Hypothalamus (tissue), 51 donors: ENCODE data around the gene KCNH3.
"Not testable (repeated sequence)": the region's sequence is repeated elsewhere in the genome, so short reads cannot be mapped to it uniquely, and the experiment has no call there.

ENCODE experiments used
- DNase-seq, 51 donors: peaks; one replicate each; lab custom pipeline; 2025; lab: John Stamatoyannopoulos, UW

The KCNH3 gene, protein sequence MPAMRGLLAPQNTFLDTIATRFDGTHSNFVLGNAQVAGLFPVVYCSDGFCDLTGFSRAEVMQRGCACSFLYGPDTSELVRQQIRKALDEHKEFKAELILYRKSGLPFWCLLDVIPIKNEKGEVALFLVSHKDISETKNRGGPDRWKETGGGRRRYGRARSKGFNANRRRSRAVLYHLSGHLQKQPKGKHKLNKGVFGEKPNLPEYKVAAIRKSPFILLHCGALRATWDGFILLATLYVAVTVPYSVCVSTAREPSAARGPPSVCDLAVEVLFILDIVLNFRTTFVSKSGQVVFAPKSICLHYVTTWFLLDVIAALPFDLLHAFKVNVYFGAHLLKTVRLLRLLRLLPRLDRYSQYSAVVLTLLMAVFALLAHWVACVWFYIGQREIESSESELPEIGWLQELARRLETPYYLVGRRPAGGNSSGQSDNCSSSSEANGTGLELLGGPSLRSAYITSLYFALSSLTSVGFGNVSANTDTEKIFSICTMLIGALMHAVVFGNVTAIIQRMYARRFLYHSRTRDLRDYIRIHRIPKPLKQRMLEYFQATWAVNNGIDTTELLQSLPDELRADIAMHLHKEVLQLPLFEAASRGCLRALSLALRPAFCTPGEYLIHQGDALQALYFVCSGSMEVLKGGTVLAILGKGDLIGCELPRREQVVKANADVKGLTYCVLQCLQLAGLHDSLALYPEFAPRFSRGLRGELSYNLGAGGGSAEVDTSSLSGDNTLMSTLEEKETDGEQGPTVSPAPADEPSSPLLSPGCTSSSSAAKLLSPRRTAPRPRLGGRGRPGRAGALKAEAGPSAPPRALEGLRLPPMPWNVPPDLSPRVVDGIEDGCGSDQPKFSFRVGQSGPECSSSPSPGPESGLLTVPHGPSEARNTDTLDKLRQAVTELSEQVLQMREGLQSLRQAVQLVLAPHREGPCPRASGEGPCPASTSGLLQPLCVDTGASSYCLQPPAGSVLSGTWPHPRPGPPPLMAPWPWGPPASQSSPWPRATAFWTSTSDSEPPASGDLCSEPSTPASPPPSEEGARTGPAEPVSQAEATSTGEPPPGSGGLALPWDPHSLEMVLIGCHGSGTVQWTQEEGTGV

DNA sequence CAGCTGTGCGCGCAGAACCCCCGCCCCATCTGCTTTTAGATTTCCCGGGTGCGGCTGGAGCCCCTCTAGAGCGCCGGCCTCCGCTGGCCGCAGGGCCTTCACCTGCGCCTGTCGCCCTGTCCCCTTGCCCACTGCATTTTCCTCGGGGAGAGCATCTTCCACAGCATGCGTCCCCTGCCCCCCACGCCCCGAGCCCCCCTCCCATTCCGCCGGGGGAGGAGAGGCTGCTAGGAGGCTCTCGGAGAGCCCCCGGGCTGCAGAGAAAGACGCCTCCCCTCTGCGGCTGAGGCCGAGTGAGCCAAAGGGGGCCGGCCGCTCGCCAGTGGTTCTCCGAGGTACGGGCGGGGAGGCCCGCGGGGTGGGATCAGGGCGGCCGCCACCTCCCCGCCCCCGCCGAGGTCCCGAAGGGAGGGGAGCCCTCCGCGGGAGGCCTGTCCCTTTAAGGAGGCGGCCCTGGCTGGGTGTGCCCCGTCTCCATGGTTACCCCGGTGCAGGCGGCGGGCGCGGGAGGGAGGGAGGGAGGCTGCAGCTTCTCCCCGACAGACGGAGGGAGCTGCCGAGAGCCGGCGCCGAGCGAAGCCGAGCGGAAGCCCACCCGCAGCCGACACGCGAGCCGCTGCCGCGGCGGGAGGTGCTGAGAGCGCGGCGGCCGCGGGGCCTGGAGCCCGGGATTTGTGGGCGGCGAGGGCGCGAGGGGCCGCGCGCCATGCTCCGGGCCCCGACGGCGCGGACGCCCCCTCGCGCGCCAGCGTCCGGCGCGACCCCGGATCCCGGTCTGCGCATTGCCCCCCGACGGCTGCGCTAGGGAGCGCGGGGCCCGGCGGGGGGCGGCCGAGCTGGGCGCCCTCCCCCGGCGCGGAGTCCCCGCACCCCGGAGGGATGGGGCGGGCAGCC, at the start of gene KCNH3:
TSS of gene KCNH3 (plus strand) at position 521 of the 894 bp plus-strand sequence. CDS start 387 bp downstream, outside the sequence.
- peak in 37 of 51 donors; percentile 19 to 84 (median 60) for DNase-seq

DNA sequence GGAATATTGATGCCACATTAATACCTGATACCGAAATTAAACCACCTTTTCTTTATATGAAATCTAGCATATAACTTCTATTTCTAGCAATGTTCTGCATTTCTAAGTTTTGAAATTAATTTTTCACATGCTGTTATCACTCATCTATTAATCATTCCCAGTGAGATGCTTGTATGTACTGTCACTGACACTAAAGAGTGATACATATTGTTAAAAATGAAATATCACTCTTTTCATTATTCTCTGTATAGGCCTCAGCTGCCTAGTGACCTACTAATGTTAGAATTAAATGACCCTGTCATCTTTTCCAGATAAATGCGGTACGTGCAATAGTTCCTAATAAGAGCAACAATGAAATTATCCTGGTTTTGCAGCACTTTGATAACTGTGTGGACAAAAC, 49.7 kb upstream of the KCNH3 start:
- DNase-seq: no peak

DNA sequence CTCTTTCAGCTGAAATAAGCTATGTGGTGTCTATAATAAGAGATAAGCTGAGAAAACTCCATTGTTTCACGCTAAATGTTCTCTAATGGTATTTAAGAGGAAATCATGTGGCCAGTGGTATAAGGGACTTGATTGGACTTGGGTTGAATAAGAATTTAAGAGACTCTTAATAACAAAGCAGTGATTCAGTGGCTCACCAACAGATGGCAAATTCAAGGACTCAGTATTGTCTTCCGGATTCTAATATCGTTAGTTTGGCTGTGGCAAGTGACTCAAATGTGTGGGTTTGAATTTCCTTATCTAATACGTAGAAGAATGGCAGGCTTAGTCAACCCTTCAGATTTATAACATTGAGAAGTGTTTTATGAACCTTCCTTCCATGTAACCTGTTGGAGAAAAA, 49.1 kb upstream of the KCNH3 start:
- no peak for DNase-seq

DNA sequence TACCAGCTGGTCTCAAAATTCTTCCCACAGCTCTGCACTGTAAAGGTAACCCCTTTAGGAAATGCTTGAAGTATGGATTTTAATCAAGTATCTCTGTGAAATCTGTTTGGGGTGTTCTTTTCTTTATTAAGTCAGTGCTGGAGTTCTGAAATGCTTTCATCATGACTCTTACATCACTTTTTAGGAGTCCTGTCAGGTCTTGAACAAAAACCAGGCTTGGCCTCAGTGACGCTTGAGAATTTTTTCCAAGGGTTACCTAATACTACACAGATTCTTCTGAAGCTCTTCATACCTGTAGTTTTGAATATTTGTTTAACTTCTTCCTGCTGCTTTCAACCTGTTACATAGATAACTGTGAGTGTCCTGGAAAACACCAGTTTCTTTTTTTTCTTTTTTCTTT, 47.0 kb upstream of the KCNH3 start:
- no peak for DNase-seq

DNA sequence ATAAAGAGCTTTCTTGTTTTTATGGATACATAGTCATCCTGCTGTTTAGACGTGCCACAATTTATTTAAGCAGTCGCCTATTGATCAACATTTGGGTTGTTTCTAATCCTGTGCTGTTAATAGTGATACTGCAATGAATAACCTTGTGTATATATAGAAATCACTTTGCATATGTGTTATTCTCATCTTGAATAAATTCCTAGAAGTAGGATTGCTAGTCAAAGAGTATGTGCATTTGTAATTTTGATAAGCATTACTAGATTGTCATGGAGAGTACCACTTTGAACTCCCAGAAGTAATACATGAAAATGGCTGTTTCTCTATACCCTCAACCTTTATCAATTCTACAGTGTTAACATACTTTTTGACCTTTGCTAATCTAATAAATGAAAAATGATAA, 44.9 kb upstream of the KCNH3 start:
- DNase-seq: no peak

DNA sequence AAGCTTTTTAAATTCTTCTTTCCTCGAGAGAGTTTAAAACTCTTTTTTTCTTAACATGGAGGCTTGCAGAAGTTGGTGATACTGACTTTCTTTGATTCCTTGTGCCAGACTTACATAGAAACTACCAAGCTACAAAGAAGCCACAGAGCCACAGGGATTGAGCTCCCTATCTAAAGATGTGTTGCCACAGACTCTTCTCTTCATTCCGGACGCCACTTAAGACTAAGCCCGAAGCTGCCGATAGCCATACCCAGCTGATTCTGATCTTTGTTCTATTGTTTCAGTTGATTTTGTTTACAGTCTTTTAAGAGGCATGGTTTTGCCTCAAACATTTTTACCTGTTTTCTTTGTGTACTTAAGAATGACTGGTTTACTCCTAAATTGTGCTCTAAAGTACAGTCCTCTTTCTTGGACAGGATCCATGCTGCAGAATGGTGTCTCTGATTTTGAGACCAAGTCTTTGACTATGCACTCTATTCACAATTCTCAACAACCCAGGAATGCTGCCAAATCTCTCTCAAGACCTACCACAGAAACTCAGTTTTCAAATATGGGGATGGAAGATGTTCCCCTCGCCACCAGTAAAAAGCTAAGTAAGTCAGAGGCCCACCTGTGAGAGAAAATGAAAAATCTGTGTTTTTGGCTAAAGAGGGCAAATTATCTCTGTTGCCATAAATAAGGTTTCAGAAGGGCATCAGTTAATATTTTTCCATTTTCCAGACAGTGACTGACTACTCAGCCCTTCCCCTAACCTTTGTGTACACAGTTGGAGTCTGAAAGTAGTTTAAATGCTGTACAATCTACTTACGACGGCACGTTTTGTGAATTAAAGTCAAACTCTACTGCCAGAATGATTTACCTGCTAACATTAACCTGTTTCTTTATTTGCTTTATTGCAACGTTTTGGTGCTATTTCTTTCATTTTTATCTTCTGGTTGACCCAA, 42.1 kb upstream of the KCNH3 start:
- DNase-seq: peak in 2 of 51 donors; percentile 3 to 4

DNA sequence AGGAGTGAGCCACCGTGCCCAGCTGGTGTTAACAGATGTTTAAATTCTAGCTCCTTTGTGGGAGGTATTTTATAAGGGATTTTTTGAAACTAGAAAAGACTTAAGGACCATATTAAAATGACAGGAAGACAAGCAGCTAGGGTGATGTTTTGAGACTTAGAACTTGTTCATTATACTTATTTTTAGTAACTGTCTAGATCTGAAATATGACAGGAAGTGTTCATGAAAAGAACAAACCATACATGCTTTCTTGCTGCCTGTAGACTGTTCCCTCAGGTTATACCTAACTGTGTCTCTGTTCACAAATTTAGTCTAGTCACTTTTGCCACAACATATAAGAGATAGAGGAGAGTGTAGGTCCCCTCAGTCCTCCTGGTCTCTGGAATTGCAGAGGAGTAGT, 36.9 kb upstream of the KCNH3 start:
- no peak for DNase-seq

DNA sequence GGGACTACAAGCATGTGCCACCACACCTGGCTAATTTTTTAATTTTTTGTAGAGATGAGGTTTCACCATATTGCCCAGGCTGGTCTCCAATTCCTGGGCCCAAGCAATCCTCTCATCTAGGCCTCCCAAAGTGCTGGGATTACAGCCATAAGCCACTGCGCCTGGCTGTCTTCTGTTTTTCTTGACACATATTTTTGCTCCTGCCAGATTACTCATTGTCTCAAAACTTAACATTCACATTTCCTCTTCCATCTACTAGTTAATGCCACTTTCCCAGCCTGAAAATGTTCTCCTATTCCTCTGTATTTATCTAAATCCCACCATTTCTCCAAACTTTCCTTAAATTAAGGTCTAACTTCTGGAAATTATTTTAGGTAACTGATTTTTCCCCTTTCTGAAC, 36.2 kb upstream of the KCNH3 start:
- no peak for DNase-seq

DNA sequence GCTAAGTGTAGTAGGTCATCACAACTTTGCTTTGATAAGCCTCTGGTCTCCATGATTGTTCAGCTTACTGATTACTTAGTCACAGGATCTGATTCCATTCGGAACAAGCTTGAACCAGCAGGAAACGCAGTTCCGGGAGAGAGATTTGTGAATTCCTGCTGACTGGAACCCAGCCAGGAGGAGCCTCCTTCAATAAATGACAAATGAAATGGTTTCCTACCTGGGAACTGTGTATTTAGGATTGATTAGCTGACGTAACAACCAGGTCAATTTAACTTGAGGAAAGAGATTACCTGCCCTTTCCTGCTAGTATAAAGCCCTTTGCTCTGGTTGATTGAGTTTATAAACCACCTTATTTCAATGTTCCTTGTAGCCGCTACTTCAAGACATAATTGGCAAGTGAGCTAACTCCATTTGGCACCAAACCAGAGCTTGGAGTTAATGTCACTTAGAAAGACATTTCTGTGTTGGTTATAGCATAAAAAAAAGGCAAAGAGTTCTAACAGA, 35.1 kb upstream of the KCNH3 start:
- no peak for DNase-seq

DNA sequence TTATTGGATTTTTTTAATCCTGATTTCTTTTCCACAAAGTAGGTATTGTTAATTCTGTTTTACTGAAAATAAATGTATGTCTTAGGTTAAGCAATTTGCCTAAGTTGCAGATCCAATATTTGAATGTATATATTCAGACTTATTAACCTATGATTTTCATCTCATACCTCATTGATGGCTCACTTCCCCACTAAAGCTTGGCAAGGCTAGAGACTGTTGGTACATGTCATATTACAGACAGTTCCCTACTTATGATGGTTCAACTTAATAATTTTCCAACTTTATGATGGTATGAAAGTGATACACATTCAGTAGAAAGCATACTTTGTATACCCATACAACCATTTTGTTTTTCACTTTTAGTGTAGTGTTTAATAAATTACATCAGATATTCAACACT, 33.2 kb upstream of the KCNH3 start:
- DNase-seq: no peak

DNA sequence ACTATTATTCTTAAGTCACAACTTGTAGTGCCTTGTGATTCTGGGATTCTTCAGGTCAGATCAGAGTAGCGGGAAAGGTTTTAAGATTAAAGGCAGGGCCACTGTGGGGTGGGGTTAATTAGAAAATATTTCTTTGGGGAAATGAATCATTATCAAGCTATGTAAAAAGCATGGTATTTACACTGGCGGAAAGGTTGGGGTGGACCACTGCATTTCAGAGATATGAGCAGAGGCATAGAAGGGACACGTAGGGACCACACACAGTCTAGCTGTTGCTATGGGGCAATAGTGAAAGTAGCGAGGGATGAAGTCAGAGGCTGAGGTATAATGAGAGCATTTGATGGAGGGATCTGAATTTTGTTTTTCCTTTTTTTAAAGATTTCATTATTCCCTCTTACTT, 31.7 kb upstream of the KCNH3 start:
- no peak for DNase-seq

DNA sequence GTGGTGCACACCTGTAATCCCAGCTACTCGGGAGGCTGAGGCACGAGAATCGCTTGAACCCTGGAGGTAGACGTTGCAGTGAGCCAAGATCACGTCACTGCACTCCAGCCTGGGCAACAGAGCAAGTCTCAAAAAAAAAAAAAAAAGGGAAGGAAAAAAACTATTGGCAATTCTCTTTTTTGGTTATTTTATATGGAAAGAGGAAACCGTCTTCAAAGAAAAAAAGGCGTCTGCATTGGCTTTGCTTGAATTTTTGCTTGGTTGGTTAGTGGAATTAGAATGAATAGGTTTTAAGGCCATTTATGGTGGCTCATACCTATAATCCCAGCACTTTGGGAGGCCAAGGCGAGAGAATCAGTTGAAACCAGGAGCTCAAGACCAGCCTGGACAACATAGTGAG, 29.1 kb upstream of the KCNH3 start:
- DNase-seq: not testable (repeated sequence)

DNA sequence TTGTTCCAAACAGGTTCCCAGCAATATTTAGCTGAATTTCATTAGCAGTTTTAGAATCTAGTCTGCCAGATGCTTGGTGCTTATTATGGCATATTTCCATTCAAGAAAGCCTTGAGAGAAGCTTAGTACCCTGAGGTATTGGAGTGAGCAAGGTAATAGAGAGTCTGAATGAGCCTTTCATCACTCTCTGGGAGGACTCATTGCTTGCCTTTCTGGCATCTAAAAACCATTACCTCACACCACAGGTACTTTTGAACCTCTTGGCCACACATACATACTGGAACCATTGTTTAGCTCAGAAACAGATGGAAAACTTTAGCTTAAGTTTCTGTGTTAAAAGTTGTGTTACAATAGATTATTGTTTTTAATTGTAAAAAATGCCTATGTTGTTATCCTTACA, 27.4 kb upstream of the KCNH3 start:
- DNase-seq: no peak

DNA sequence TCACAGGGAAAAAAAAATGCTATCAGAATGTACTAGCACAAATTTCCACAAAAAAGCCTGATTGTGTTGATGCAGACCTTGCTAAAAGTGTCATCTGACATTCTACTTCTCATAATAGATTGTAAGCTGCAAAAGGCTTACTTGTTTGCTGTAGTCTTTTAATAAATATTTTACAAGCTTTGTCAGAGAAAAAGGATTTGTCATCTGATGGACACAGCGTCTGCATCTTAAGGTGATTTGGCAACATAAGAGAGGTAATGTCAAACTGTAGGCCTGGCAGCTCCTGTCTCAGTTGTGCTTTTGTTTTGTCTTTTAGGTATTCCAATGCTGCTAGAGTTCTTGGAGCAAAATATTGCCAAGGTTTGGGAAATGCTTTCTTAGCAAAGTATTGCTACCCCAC, 26.3 kb upstream of the KCNH3 start:
- no peak for DNase-seq

DNA sequence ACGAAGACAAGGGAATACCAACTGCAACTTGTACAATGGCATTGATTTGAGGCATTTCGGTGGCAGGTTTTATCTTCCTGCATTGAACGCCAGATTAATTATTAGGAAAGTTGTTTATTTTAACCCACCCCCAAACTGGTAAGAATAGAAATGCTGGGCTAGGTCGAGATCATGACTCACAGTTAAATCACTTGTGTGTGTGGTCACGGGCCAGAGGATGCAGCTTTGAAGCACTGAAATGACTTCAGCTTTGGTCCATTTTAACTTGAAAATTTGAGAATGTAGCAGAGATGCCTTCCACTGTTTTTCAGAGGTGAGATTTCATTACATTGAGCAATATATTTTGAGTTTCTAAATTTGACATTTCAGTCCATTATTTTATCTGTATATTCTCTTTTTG, 23.6 kb upstream of the KCNH3 start:
- no peak for DNase-seq

DNA sequence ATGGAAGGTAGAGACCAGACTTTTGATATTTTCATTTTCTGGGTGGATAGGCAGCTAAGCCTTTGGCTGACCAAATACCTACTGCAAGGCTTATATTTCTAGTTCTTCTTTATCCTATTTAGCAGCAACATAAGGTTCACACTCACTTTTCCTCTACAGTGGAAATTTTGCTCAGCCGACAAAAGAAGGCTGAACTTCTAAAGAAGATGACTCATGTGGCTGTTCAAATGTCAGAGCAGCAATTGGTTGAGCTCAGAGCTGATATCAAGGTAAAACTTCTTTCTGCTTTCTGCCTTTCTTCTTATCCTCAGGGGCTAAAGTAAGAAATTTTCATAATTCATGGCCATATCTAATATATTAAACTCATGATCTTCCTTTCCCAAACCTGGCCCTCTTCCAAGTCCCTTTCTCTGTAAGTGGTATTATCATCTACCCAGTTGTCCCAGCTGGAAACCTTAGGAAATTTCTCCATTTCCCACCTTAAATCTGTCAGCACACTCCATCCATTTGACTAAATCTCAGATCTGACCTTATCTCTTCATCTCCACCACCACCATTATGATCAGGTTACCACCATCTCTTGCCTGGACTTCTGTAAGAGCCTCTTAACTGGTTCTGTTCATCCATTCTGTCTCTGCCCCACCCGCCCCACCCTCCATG, 19.8 kb upstream of the KCNH3 start:
- no peak for DNase-seq

DNA sequence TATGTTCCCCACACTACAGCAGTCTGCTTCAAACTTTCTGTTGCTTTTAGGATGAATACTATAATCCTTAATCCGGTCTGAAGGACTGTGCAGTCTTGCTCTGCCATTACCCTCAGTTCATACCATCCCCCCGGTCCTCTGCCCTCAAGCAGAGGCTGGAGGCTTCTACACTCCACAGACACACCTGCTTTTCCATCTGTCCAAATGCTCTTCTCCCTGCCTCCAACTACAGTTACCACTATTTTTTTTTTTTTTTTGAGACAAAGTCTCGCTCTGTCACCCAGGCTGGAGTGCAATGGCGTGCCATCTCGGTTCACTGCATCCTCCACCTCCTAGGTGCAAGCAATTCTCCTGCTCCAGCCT, 19.3 kb upstream of the KCNH3 start:
- no peak for DNase-seq

DNA sequence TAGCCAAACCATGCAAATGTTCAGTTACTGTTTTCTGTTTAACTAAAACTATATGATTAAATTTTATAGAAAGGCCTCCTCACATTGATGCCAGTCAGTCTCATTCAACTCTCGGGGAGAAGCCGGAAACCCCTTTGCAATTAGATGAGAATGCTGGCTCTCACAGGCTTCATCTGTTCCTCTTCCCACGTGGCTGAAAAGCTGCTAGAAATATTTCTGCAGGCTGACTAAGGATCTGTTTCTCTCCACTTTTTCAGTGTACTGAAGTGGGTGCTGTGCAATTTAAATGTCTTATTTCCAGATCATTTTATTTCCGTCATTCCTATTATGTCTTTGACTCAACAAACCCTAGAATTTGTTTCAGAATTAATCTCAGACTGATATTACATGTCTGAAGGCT, 17.4 kb upstream of the KCNH3 start:
- peak in 2 of 51 donors; percentile 12 to 36 for DNase-seq
